Measurements from ENCODE around the gene POC1A. TPM values are rescaled to one million over a fixed set of nuclear protein-coding genes. Genes with fewer than 3 reads are reported as not detected.
"Not testable (repeated sequence)": the region's sequence is repeated elsewhere in the genome, so short reads cannot be mapped to it uniquely, and the experiment has no call there.

The POC1A gene
- total RNA-seq, 1 experiment from 2014 or later = 10.7 TPM

DNA sequence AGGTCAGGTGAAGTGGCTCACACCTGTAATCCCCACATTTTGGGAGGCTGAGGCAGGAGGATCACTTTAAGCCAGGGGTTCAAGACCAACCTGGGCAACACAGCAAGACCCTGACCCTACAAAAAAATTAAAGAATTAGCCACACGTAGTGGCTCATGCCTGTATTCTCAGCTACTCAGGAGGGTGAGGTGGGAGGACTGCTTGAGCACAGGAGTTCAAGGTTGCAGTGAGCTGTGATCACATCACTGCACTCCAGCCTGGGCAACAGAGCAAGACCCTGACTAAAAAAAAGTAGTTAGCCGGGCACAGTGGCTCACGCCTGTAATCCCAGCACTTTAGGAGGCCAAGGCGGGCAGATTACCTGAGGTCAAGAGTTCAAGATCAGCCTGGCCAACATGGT lies 2.2 kb downstream of the POC1A start:
- DNase-seq (ENCODE audit: low read depth) = not testable (repeated sequence)

- DNase-seq (ENCODE audit: low read depth) = no peak
Measured at GRCh38 chr3:52150860-52151259, 3.4 kb downstream of the POC1A start.

- DNase-seq (ENCODE audit: low read depth) = no peak
Measured at GRCh38 chr3:52150357-52150756, 3.9 kb downstream of the POC1A start.

- DNase-seq (ENCODE audit: low read depth) = no peak
Measured at GRCh38 chr3:52149726-52150125, 4.5 kb downstream of the POC1A start.

GRCh38 chr3:52149021-52149420 lies 5.2 kb downstream of the POC1A start:
- DNase-seq (ENCODE audit: low read depth) = no peak

DNA sequence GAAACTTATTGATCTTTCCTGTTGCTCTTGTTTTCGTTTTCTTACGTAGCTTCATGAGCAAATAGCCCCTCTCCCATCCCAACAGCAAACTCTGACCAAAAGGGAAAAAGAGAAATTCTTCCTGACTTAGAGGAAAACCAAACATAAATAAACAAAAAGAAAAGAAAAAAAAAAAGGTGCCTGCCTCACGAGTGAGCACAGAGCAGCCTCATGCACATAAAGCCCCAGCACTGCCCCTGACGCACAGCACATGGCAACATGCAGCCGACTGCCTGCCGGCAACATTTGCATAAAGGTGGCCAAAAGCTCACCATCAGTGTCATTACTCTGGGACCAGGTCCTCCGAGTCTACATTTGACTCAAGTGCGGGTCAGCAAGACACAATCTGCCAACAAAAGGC lies 6.4 kb downstream of the POC1A start:
- no peak for DNase-seq (ENCODE audit: low read depth)

DNA sequence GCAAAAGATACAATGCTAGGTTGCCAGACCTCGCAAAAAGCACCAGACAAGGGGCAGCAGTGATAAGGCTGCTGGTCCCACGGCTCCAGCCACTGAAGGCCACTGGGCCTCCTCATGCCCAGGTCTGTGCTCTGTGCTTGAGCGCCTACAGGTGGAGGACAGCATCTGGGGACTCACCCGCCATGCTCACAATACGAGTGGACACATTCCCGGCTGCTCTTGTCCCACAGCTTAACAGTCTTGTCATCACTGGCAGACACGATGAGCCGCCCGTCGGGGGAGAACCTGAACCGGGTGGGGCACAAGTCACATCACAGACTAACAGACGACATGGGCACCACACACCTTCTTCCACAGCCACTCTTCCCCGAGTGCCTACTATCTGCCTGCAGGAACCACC lies 7.4 kb downstream of the POC1A start:
- DNase-seq (ENCODE audit: low read depth) = no peak

GRCh38 chr3:52146189-52146588 lies 8.0 kb downstream of the POC1A start:
- no peak for DNase-seq (ENCODE audit: low read depth)

DNA sequence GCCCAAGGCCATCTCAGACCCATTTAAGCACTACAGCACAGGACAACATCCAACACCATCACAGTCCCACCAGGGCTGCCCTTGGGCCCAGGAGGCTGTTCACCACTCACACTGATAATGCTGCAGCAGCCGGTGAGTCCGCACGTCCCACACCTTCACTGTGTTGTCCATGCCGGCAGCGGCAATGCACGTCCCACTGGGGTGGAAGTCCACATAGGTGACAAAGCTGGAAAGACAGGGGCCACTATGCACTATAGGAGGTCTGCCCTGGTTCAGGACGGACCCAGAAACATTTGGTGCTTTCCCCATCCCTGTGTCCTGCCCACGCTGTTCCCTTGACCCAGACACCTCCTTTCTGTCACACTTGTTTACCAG lies 8.5 kb downstream of the POC1A start:
- no peak for DNase-seq (ENCODE audit: low read depth)

GRCh38 chr3:52144796-52145735 lies 9.2 kb downstream of the POC1A start:
- no peak for DNase-seq (ENCODE audit: low read depth)

- DNase-seq (ENCODE audit: low read depth) = peak; percentile 63
Measured at GRCh38 chr3:52144034-52144795, 10.0 kb downstream of the POC1A start.

- no peak for DNase-seq (ENCODE audit: low read depth)
Measured at GRCh38 chr3:52143616-52144015, 10.6 kb downstream of the POC1A start.

DNA sequence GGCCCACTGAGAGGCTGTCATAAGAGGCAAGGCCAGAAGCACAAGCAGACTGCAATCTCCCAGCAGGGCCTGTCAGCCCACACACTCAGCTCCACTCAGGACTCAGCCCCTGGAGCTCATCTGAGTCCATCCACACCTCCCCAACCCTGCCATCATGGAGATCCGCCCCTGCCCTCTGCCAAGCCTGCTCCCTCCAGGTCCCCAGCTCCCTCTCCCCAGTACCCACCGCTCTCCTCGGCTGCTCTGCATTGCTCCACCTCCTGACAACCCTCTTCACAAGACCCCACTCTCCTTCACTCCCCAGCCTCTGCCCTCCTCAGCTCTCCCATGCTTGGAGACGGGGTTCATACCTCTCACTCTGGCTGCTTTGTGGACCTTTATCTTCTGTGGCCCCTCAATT lies 11.1 kb downstream of the POC1A start:
- no peak for DNase-seq (ENCODE audit: low read depth)

GRCh38 chr3:52141751-52142150 lies 12.5 kb downstream of the POC1A start:
- DNase-seq (ENCODE audit: low read depth) = no peak

GRCh38 chr3:52140769-52141168 lies 13.5 kb downstream of the POC1A start:
- DNase-seq (ENCODE audit: low read depth) = no peak

GRCh38 chr3:52140000-52140399 lies 14.2 kb downstream of the POC1A start:
- DNase-seq (ENCODE audit: low read depth) = no peak

- no peak for DNase-seq (ENCODE audit: low read depth)
Measured at GRCh38 chr3:52137311-52137710, 16.9 kb downstream of the POC1A start.

DNA sequence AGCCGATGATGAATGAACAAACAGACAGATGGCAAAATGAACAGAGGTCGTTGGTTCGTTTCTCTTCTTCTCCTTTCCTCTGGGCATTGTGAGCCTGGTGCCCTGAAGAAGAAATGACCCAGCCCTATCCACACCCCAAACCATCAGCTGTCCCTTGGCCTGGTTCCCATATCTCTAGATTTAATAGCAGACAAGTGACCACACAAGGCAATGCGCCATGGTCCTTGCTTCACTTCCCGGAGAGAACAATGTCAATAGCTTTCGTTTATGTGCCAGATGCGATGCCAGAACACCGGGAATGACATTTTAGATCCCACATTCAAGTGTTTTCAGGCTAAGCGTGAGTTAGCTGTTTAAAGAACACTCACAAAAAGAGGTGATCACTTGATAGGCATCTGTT lies 17.7 kb downstream of the POC1A start:
- DNase-seq (ENCODE audit: low read depth) = peak; percentile 7

DNA sequence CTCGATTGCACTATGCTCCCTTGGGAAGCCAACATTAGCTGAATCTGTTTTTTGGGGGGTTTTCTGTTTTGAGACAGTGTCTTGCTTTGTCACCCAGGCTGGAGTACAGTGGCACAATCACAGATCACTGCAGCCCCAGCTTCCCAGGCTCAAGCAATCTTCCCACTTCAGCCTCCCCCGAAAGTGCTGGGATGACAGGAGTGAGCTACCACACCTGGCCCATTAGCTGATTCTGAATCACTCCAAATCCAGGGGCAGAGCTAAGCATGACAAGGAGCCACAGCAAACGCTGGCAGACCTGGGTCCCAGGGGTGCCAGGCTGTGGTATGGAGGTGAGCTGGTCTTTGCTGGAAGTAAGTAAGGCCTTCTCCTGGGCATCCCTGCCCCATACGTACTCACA lies 18.9 kb downstream of the POC1A start:
- no peak for DNase-seq (ENCODE audit: low read depth)

DNA sequence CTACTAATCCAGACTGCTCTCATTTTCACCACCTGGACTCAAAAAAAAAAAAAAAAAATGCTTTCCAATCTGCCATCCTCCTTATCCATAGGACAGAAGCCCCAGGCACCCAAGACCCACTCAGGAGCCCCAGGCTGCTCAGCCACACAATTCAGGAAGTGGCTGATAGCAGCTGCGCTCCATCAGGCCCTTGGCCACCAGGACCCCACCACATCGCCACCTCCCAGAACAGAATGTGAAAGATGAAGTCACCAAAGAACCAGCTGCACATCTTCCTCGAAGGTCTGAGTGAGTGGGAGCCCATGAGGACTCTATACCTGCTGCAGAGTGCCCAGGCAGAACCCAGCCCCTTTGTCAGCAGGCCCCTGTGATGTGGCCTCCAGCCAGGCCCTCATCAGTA lies 19.5 kb downstream of the POC1A start:
- no peak for DNase-seq (ENCODE audit: low read depth)

DNA sequence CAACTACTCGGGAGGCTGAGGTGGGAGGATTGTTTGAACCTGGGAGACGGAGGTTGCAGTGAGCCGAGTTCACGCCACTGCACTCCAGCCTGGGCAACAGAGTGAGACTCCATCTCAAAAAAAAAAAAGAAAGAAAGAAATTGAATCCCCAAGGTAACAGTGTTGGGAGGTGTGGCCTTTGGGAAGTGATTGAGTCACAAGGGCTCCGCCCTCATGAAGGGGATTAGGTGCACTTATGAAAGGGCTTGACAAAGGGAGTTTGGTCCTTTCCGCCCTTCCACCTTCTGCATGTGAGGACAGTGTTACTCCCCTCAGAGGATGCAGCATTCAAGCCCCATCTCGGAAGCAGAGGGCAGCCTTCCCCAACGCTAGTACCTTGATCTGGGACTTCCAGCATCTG lies 21.3 kb downstream of the POC1A start:
- DNase-seq (ENCODE audit: low read depth) = no peak

GRCh38 chr3:52132041-52132440 lies 22.2 kb downstream of the POC1A start:
- no peak for DNase-seq (ENCODE audit: low read depth)

- no peak for DNase-seq (ENCODE audit: low read depth)
Measured at GRCh38 chr3:52130966-52131622, 23.1 kb downstream of the POC1A start.

Data from M059J (cell line).